ENCODE results near the gene SART3. TPM values are rescaled to one million over a fixed set of nuclear protein-coding genes. Genes with fewer than 3 reads are reported as not detected.

The SART3 gene
- total and polyA plus RNA-seq, 2 of the 13 experiments (the other 11 are each of a cell fraction or from before 2014, with no cell fraction given) = 16.1 to 69.9 TPM

DNA sequence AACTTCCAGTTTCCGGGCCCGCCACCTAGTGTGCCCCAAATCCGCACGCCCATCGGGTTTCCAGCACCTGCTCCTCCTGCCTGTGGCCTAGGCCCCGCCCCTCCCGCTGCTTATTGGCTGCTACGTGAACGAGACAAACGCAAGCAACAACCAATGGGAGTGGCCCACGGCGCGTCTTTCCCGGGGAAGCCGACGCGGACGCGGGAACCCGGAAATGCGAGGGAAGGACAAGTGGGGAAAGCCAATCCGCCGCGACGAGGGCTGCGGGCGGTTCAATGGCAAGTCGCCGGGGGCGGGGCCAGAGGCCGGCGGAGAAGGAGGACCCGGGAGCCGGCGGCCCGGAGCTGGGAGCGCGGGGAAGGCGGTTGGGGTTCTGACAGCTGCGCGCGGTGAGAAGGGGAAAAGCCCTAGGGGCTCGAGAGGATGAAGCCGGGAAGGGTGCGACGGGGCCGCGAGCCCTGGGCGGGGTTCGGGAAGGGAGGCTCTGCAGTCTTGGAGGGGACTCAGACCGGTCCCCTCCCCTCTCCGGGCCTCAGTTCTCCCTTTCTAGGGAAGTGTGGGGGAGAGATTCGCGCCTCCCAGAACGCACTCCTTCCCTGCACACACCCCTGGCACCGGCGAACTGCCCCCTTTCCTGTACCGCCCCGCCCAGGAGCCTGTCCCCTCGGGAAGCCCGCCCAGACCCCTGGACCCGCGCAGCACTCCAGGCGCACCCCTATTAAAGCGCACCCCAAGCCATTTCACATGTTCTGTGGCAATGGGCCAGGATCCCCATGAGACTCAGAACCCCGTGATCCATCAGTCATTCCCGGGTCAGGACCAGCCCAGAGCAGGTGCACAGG is 45.8 kb downstream of the SART3 start, which contains the start of gene FICD (continued):
- no peak for TF ChIP-seq ARID5B (CRISPR knock-in tag; IDR thresholded peaks at IDR 0.05)
- TF ChIP-seq ZNF614 (CRISPR knock-in tag; IDR thresholded peaks at IDR 0.05; ENCODE audit: borderline replicate concordance) = no peak; the same call in 1 of the 2 replicates
- TF ChIP-seq, protein P1, sequence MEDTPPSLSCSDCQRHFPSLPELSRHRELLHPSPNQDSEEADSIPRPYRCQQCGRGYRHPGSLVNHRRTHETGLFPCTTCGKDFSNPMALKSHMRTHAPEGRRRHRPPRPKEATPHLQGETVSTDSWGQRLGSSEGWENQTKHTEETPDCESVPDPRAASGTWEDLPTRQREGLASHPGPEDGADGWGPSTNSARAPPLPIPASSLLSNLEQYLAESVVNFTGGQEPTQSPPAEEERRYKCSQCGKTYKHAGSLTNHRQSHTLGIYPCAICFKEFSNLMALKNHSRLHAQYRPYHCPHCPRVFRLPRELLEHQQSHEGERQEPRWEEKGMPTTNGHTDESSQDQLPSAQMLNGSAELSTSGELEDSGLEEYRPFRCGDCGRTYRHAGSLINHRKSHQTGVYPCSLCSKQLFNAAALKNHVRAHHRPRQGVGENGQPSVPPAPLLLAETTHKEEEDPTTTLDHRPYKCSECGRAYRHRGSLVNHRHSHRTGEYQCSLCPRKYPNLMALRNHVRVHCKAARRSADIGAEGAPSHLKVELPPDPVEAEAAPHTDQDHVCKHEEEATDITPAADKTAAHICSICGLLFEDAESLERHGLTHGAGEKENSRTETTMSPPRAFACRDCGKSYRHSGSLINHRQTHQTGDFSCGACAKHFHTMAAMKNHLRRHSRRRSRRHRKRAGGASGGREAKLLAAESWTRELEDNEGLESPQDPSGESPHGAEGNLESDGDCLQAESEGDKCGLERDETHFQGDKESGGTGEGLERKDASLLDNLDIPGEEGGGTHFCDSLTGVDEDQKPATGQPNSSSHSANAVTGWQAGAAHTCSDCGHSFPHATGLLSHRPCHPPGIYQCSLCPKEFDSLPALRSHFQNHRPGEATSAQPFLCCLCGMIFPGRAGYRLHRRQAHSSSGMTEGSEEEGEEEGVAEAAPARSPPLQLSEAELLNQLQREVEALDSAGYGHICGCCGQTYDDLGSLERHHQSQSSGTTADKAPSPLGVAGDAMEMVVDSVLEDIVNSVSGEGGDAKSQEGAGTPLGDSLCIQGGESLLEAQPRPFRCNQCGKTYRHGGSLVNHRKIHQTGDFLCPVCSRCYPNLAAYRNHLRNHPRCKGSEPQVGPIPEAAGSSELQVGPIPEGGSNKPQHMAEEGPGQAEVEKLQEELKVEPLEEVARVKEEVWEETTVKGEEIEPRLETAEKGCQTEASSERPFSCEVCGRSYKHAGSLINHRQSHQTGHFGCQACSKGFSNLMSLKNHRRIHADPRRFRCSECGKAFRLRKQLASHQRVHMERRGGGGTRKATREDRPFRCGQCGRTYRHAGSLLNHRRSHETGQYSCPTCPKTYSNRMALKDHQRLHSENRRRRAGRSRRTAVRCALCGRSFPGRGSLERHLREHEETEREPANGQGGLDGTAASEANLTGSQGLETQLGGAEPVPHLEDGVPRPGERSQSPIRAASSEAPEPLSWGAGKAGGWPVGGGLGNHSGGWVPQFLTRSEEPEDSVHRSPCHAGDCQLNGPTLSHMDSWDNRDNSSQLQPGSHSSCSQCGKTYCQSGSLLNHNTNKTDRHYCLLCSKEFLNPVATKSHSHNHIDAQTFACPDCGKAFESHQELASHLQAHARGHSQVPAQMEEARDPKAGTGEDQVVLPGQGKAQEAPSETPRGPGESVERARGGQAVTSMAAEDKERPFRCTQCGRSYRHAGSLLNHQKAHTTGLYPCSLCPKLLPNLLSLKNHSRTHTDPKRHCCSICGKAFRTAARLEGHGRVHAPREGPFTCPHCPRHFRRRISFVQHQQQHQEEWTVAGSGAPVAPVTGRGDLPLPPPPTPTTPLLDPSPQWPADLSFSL (CRISPR knock-in tag; IDR thresholded peaks at IDR 0.05) = no peak
- TF ChIP-seq ZNF160 (CRISPR knock-in tag; IDR thresholded peaks at IDR 0.05) = no peak
- TF ChIP-seq MTERF4 (CRISPR knock-in tag; IDR thresholded peaks at IDR 0.05) = no peak
- TF ChIP-seq RFXAP (CRISPR knock-in tag; IDR thresholded peaks at IDR 0.05; ENCODE audit: borderline replicate concordance) = peak; percentile 86; the same call in 1 of the 2 replicates
- TF ChIP-seq HCFC1 (IDR thresholded peaks at IDR 0.05; ENCODE audit: low read depth, low read length) = no peak
- no peak for TF ChIP-seq KMT2A (CRISPR knock-in tag; IDR thresholded peaks at IDR 0.05)
- TF ChIP-seq ONECUT2 (CRISPR knock-in tag; IDR thresholded peaks at IDR 0.05) = no peak
- no peak for TF ChIP-seq TAF15 (IDR thresholded peaks at IDR 0.05; ENCODE audit: low read depth, low read length, poor library complexity, severe bottlenecking)
- no peak for TF ChIP-seq NR3C1 (CRISPR knock-in tag; IDR thresholded peaks at IDR 0.05)
- TF ChIP-seq ZNF563 (CRISPR knock-in tag; IDR thresholded peaks at IDR 0.05) = no peak; the same call in 1 of the 2 replicates
- no peak for TF ChIP-seq ZNF772 (CRISPR knock-in tag; IDR thresholded peaks at IDR 0.05)
- TF ChIP-seq GABPB1 (CRISPR knock-in tag; IDR thresholded peaks at IDR 0.05) = peak; percentile 95
- no peak for TF ChIP-seq JUNB (CRISPR knock-in tag; IDR thresholded peaks at IDR 0.05; ENCODE audit: borderline replicate concordance)
- peak; percentile 85 for TF ChIP-seq THAP11 (CRISPR knock-in tag; IDR thresholded peaks at IDR 0.05)
- TF ChIP-seq NCOA1 (CRISPR knock-in tag; IDR thresholded peaks at IDR 0.05) = no peak

Data from HepG2 (cell line).